SK-N-SH (cell line): ENCODE measurements around the gene ABCD1.

Experiments used
- EP300 ChIP-seq, 2 experiments: IDR thresholded peaks; 2 replicates each; pipeline versions ENCODE4 v1.4.0 to v1.6.1; 2012; ENCODE audit warnings: borderline replicate concordance in 1 of 2, low read depth in 1 of 2, low read length in 1 of 2
- EZH2phosphoT487 ChIP-seq: fragments of 200-600 bp; sonication (generic); IDR thresholded peaks from 2 replicates; pipeline ENCODE4 v1.6.1; 2017; ENCODE audit warnings: low read depth, mixed run types, mild to moderate bottlenecking, antibody characterized with exemption, moderate library complexity, borderline replicate concordance
- JUND ChIP-seq: IDR thresholded peaks from 2 replicates; pipeline ENCODE4 v1.4.0; 2012
- MAX ChIP-seq: IDR thresholded peaks from 2 replicates; pipeline ENCODE4 v1.4.0; 2012; ENCODE audit warnings: low read depth
- POLR2AphosphoS5 ChIP-seq: IDR thresholded peaks from 2 replicates; pipeline ENCODE4 v1.6.1; 2012; ENCODE audit warnings: low read depth, low read length
- REST ChIP-seq: IDR thresholded peaks from 2 replicates; pipeline ENCODE4 v1.6.1; 2012; ENCODE audit warnings: mild to moderate bottlenecking, low read depth, low read length, moderate library complexity
- TAF1 ChIP-seq: IDR thresholded peaks from 2 replicates; pipeline ENCODE4 v1.6.1; 2012; ENCODE audit warnings: low read depth, mild to moderate bottlenecking, low read length, moderate library complexity, borderline replicate concordance
- TF ChIP-seq, protein P1 (sequence below): fragments of 200-600 bp; sonication (generic); IDR thresholded peaks from 2 replicates; pipeline ENCODE4 v1.6.1; 2017; ENCODE audit warnings: antibody characterized with exemption, mild to moderate bottlenecking, moderate library complexity

DNA sequence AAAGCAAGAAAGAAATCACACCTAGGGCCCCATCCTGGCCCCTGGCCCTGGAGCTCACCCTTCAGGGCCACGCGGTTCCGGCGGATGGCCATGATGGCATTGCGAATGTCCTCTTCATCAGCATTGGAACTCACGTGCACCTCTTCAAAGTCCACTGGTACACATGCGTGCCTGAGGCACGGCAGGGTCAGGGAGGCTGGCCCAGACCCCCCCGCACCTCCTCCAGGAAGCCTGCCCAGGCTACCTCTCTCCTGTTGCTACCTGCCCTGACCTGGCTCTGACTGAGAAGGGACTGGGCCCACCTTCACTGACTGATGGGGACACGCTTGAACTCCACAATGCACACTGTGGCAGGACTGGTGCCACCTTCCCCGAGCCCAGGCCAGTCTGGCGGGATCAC lies 65.0 kb downstream of the ABCD1 start:
- TF ChIP-seq MAX (no peak), REST (no peak), EZH2phosphoT487 (no peak), EP300 (IDR thresholded peaks at IDR 0.05; ENCODE audit: borderline replicate concordance in 1 of 2, low read depth in 1 of 2, low read length in 1 of 2) (no peak), TAF1 (no peak), POLR2AphosphoS5 (no peak), JUND (no peak)
- TF ChIP-seq, protein P1, sequence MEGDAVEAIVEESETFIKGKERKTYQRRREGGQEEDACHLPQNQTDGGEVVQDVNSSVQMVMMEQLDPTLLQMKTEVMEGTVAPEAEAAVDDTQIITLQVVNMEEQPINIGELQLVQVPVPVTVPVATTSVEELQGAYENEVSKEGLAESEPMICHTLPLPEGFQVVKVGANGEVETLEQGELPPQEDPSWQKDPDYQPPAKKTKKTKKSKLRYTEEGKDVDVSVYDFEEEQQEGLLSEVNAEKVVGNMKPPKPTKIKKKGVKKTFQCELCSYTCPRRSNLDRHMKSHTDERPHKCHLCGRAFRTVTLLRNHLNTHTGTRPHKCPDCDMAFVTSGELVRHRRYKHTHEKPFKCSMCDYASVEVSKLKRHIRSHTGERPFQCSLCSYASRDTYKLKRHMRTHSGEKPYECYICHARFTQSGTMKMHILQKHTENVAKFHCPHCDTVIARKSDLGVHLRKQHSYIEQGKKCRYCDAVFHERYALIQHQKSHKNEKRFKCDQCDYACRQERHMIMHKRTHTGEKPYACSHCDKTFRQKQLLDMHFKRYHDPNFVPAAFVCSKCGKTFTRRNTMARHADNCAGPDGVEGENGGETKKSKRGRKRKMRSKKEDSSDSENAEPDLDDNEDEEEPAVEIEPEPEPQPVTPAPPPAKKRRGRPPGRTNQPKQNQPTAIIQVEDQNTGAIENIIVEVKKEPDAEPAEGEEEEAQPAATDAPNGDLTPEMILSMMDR, result no peak
